GM19468 (cell line): ENCODE results near the gene TIMD4.
A peak's percentile ranks its signal among the peaks of the same experiment; 100 is the strongest.
"Not testable (repeated sequence)": the region's sequence is repeated elsewhere in the genome, so short reads cannot be mapped to it uniquely, and the experiment has no call there.

ENCODE experiments used
- ATAC-seq: cut with Tn5 transposase; IDR thresholded peaks from one replicate; pipeline ENCODE4 v1.9.1; 2021; ENCODE audit warnings: mild to moderate bottlenecking, moderate library complexity, moderate number of reproducible peaks; ENCODE audit not compliant: unreplicated experiment; ENCODE audit errors: extremely low read depth

TIMD4 gene

GRCh38 chr5:156925767-156926166, 37.3 kb downstream of the TIMD4 start:
- ATAC-seq, result not testable (repeated sequence)

- ATAC-seq, result peak; percentile 44
These were observed 40.7 kb downstream of the TIMD4 start for GRCh38 chr5:156922207-156922792.

- peak; percentile 22 for ATAC-seq
These were observed 42.1 kb downstream of the TIMD4 start for GRCh38 chr5:156920861-156921431.

GRCh38 chr5:156920042-156920860, 42.8 kb downstream of the TIMD4 start:
- peak; percentile 40 for ATAC-seq

- no peak for ATAC-seq
These were observed 44.6 kb downstream of the TIMD4 start for GRCh38 chr5:156918311-156918845.

- no peak for ATAC-seq
These were observed 48.7 kb downstream of the TIMD4 start for GRCh38 chr5:156914371-156914737.

GRCh38 chr5:156913719-156914370, 49.2 kb downstream of the TIMD4 start:
- peak; percentile 78 for ATAC-seq

- ATAC-seq, result no peak
These were observed 49.7 kb downstream of the TIMD4 start for GRCh38 chr5:156913355-156913718.

- ATAC-seq, result no peak
These were observed 50.2 kb downstream of the TIMD4 start for GRCh38 chr5:156912869-156913268.

- no peak for ATAC-seq
These were observed 53.8 kb downstream of the TIMD4 start for GRCh38 chr5:156909180-156909579.

GRCh38 chr5:156907667-156908066, 55.4 kb downstream of the TIMD4 start:
- no peak for ATAC-seq

- no peak for ATAC-seq
These were observed 56.2 kb downstream of the TIMD4 start for GRCh38 chr5:156906807-156907206.

GRCh38 chr5:156896546-156896945, 66.5 kb downstream of the TIMD4 start:
- no peak for ATAC-seq

GRCh38 chr5:156893517-156893916, 69.5 kb downstream of the TIMD4 start:
- ATAC-seq, result peak; percentile 73

GRCh38 chr5:156892864-156893263, 70.2 kb downstream of the TIMD4 start:
- ATAC-seq, result no peak

- no peak for ATAC-seq
These were observed 70.8 kb downstream of the TIMD4 start for GRCh38 chr5:156892223-156892622.

- ATAC-seq, result no peak
These were observed 74.5 kb downstream of the TIMD4 start for GRCh38 chr5:156888520-156888919.

- no peak for ATAC-seq
These were observed 79.6 kb downstream of the TIMD4 start for GRCh38 chr5:156883316-156883875.

- ATAC-seq, result peak; percentile 90
These were observed 83.3 kb downstream of the TIMD4 start for GRCh38 chr5:156879665-156880285.

- no peak for ATAC-seq
These were observed 91.8 kb downstream of the TIMD4 start for GRCh38 chr5:156871212-156871611.
